Neural cell (in vitro differentiated cells): ENCODE results near the gene AOX1. TPM values are rescaled to one million over a fixed set of nuclear protein-coding genes. Genes with fewer than 3 reads are reported as not detected.
"Not testable (repeated sequence)": the region's sequence is repeated elsewhere in the genome, so short reads cannot be mapped to it uniquely, and the experiment has no call there.

ENCODE experiments used
- H2AFZ ChIP-seq: fragments of 200-600, 300-800 bp; sonication (generic), shearing (Covaris generic); 2 replicates; pipeline ENCODE4 v1.6.0; 2014; ENCODE audit warnings: low read depth, mild to moderate bottlenecking, antibody characterized with exemption, low read length, moderate library complexity
- H3F3A ChIP-seq: fragments of 200-600 bp; shearing (Covaris generic); 2 replicates; pipeline ENCODE4 v1.6.1; 2016; ENCODE audit warnings: mild to moderate bottlenecking, moderate library complexity, mixed read lengths, antibody characterized with exemption, low read length; ENCODE audit not compliant: insufficient read depth, poor library complexity, severe bottlenecking
- H3K27ac ChIP-seq: fragments of 200-600, 300-800 bp; sonication (generic), shearing (Covaris generic); 2 replicates; pipeline ENCODE4 v1.5.1; 2014; ENCODE audit warnings: mild to moderate bottlenecking, low read length, moderate library complexity
- H3K27me3 ChIP-seq: fragments of 300-800, 200-600 bp; sonication (generic), shearing (Covaris generic); 2 replicates; pipeline ENCODE4 v1.6.0; 2014; ENCODE audit warnings: mild to moderate bottlenecking, low read depth, low read length, moderate library complexity; ENCODE audit not compliant: insufficient read depth
- H3K36me3 ChIP-seq: fragments of 300-800, 200-600 bp; sonication (generic), shearing (Covaris generic); 2 replicates; pipeline ENCODE4 v1.5.1; 2014; ENCODE audit warnings: mild to moderate bottlenecking, antibody characterized with exemption, low read length, moderate library complexity; ENCODE audit not compliant: insufficient read depth
- H3K4me2 ChIP-seq: fragments of 300-800, 200-600 bp; sonication (generic), shearing (Covaris generic); 2 replicates; pipeline ENCODE4 v1.6.0; 2014; ENCODE audit warnings: mild to moderate bottlenecking, low read length
- H3K4me3 ChIP-seq: fragments of 300-800, 200-600 bp; sonication (generic), shearing (Covaris generic); 2 replicates; pipeline ENCODE4 v1.5.1; 2014; ENCODE audit warnings: mild to moderate bottlenecking, low read length, moderate library complexity
- H3K79me2 ChIP-seq: fragments of 200-600 bp; shearing (Covaris generic); replicated peaks from 2 replicates; pipeline ENCODE4 v1.6.0; 2014; ENCODE audit warnings: mild to moderate bottlenecking, low read length, moderate library complexity; ENCODE audit not compliant: insufficient read depth
- H3K9ac ChIP-seq: fragments of 300-800, 200-600 bp; sonication (generic), shearing (Covaris generic); 2 replicates; pipeline ENCODE4 v1.6.1; 2016; ENCODE audit warnings: mild to moderate bottlenecking, low read length, mixed read lengths
- H3K9me2 ChIP-seq: fragments of 200-600 bp; shearing (Covaris generic); 2 replicates; pipeline ENCODE4 v1.6.1; 2016; ENCODE audit warnings: mild to moderate bottlenecking, low read length, mixed read lengths; ENCODE audit not compliant: insufficient read depth
- H3K9me3 ChIP-seq: fragments of 200-600, 300-800 bp; sonication (generic), shearing (Covaris generic); 2 replicates; pipeline ENCODE4 v1.6.1; 2016; ENCODE audit warnings: mild to moderate bottlenecking, mixed run types, low read length, moderate library complexity, mixed read lengths
- H4K20me1 ChIP-seq: fragments of 200-600 bp; shearing (Covaris generic); 2 replicates; pipeline ENCODE4 v1.6.1; 2016; ENCODE audit warnings: mild to moderate bottlenecking, mixed run types; ENCODE audit not compliant: insufficient read depth
- CTCF ChIP-seq: fragments of 450-650 bp; IDR thresholded peaks from 2 replicates; pipeline ENCODE4 v1.5.1; 2014; ENCODE audit warnings: antibody characterized with exemption, mild to moderate bottlenecking, moderate library complexity; ENCODE audit not compliant: poor library complexity, severe bottlenecking
- EP300 ChIP-seq: fragments of 450-650 bp; conservative IDR thresholded peaks from 2 replicates; pipeline ENCODE4 v1.6.1; 2014; ENCODE audit warnings: antibody characterized with exemption, mild to moderate bottlenecking, moderate library complexity; ENCODE audit not compliant: poor library complexity, severe bottlenecking
- EZH2 ChIP-seq: fragments of 200-600, 300-800 bp; shearing (Covaris generic), sonication (generic); IDR thresholded peaks from 2 replicates; pipeline ENCODE4 v1.6.1; 2014; ENCODE audit warnings: antibody characterized with exemption, low read length, borderline replicate concordance, mild to moderate bottlenecking; ENCODE audit not compliant: insufficient read depth, poor library complexity, severe bottlenecking
- MXI1 ChIP-seq: fragments of 450-650 bp; conservative IDR thresholded peaks from 2 replicates; pipeline ENCODE4 v1.6.1; 2014; ENCODE audit warnings: antibody characterized with exemption, mild to moderate bottlenecking; ENCODE audit not compliant: poor library complexity, severe bottlenecking
- POLR2AphosphoS5 ChIP-seq: IDR thresholded peaks from 2 replicates; pipeline ENCODE4 v1.6.1; 2012
- RAD21 ChIP-seq: fragments of 450-650 bp; conservative IDR thresholded peaks from 2 replicates; pipeline ENCODE4 v1.6.1; 2014; ENCODE audit warnings: antibody characterized with exemption, mild to moderate bottlenecking, moderate library complexity
- SMC3 ChIP-seq: fragments of 450-650 bp; conservative IDR thresholded peaks from 2 replicates; pipeline ENCODE4 v1.6.1; 2014; ENCODE audit warnings: antibody characterized with exemption, mild to moderate bottlenecking, moderate library complexity; ENCODE audit not compliant: poor library complexity
- TAF1 ChIP-seq: IDR thresholded peaks from 2 replicates; pipeline ENCODE4 v1.6.1; 2012; ENCODE audit warnings: low read depth
- polyA plus RNA-seq: library from polyadenylated mRNA; depleted of rRNA; stranded (reverse); fragments of >200 nt; gene quantifications from 2 replicates; pipeline ENCODE4 v1.2.3, GENCODE V29; 2014
- TF ChIP-seq, protein P1 (sequence below): IDR thresholded peaks from 2 replicates; pipeline ENCODE4 v1.6.1; 2012; ENCODE audit warnings: borderline replicate concordance

AOX1 gene
- polyA plus RNA-seq, 1 donor from 2014 or later: not detected

DNA sequence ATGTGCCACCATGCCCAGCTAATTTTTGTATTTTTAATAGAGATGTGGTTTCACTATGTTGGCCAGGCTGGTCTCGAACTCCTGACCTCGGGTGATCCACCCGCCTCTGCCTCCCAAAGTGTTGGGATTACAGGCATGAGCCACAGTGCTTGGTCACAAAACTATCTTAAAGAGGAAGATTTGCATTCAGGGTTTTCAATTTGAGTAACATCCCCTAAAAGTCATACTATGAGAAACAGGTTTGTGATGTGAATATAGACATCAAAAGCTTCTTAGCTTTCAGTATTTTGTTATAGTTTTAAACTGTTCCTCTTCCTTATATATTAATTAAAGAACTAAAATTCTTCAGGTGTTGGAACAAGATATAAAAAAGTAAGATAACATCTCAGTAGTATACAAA, 24.4 kb downstream of the AOX1 start:
- H4K20me1 ChIP-seq, H3K4me3 ChIP-seq, H3K4me2 ChIP-seq, H3K79me2 ChIP-seq, H2AFZ ChIP-seq, H3K27me3 ChIP-seq, H3K36me3 ChIP-seq, H3K9ac ChIP-seq, H3K9me3 ChIP-seq, H3K27ac ChIP-seq, H3F3A ChIP-seq, H3K9me2 ChIP-seq: not testable (repeated sequence)

DNA sequence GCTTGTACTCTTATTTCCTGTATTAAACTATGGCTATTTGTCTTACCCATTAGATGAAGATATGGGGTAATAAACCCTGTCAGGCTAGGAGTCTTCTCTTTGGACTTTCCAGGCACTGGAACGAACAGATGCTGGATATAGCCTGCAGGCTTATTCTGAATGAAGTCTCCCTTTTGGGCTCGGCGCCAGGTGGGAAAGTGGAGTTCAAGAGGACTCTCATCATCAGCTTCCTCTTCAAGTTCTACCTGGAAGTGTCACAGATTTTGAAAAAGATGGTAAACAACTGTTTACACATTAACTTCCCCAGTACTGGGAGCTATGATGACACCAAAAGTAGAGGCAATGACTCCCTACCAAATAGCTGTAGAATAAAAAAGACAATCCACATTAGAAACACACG, 27.9 kb downstream of the AOX1 start:
- H4K20me1 ChIP-seq: no peaks in the 10 kb centered on the region
- H3K9me2 ChIP-seq: no peaks in the 10 kb centered on the region
- H3K79me2 ChIP-seq: no peaks in the 10 kb centered on the region
- no peaks in the 10 kb centered on the region for H3K27me3 ChIP-seq
- H2AFZ ChIP-seq: no peak overlapping the region
- no peaks in the 10 kb centered on the region for H3K36me3 ChIP-seq
- H3K9ac ChIP-seq: no peak overlapping the region
- no peaks in the 10 kb centered on the region for H3K9me3 ChIP-seq
- H3F3A ChIP-seq: no peaks in the 10 kb centered on the region
- H3K4me3 ChIP-seq: no peak overlapping the region
- TF ChIP-seq CTCF (no peak), EP300 (no peak), EZH2 (no peak), RAD21 (no peak), POLR2AphosphoS5 (no peak), SMC3 (no peak), MXI1 (no peak), TAF1 (no peak)
- TF ChIP-seq, protein P1, sequence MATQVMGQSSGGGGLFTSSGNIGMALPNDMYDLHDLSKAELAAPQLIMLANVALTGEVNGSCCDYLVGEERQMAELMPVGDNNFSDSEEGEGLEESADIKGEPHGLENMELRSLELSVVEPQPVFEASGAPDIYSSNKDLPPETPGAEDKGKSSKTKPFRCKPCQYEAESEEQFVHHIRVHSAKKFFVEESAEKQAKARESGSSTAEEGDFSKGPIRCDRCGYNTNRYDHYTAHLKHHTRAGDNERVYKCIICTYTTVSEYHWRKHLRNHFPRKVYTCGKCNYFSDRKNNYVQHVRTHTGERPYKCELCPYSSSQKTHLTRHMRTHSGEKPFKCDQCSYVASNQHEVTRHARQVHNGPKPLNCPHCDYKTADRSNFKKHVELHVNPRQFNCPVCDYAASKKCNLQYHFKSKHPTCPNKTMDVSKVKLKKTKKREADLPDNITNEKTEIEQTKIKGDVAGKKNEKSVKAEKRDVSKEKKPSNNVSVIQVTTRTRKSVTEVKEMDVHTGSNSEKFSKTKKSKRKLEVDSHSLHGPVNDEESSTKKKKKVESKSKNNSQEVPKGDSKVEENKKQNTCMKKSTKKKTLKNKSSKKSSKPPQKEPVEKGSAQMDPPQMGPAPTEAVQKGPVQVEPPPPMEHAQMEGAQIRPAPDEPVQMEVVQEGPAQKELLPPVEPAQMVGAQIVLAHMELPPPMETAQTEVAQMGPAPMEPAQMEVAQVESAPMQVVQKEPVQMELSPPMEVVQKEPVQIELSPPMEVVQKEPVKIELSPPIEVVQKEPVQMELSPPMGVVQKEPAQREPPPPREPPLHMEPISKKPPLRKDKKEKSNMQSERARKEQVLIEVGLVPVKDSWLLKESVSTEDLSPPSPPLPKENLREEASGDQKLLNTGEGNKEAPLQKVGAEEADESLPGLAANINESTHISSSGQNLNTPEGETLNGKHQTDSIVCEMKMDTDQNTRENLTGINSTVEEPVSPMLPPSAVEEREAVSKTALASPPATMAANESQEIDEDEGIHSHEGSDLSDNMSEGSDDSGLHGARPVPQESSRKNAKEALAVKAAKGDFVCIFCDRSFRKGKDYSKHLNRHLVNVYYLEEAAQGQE: no peak
- H3K4me2 ChIP-seq: no peak overlapping the region
- no peak overlapping the region for H3K27ac ChIP-seq

- no peaks in the 10 kb centered on the region for H3K27me3 ChIP-seq
- H4K20me1 ChIP-seq: no peaks in the 10 kb centered on the region
- no peak overlapping the region for H3K4me3 ChIP-seq
- no peak for TF ChIP-seq POLR2AphosphoS5
- no peaks in the 10 kb centered on the region for H3K79me2 ChIP-seq
- H3K9ac ChIP-seq: no peak overlapping the region
- no peak overlapping the region for H3K27ac ChIP-seq
- H3K9me3 ChIP-seq: no peaks in the 10 kb centered on the region
- H3K4me2 ChIP-seq: no peak overlapping the region
- no peaks in the 10 kb centered on the region for H3K9me2 ChIP-seq
- no peaks in the 10 kb centered on the region for H3K36me3 ChIP-seq
- no peaks in the 10 kb centered on the region for H3F3A ChIP-seq
- H2AFZ ChIP-seq: no peak overlapping the region
Observed at GRCh38 chr2:200614249-200614648, 28.4 kb downstream of the AOX1 start.
